ENCODE measurements around the gene CCL27.

DNA sequence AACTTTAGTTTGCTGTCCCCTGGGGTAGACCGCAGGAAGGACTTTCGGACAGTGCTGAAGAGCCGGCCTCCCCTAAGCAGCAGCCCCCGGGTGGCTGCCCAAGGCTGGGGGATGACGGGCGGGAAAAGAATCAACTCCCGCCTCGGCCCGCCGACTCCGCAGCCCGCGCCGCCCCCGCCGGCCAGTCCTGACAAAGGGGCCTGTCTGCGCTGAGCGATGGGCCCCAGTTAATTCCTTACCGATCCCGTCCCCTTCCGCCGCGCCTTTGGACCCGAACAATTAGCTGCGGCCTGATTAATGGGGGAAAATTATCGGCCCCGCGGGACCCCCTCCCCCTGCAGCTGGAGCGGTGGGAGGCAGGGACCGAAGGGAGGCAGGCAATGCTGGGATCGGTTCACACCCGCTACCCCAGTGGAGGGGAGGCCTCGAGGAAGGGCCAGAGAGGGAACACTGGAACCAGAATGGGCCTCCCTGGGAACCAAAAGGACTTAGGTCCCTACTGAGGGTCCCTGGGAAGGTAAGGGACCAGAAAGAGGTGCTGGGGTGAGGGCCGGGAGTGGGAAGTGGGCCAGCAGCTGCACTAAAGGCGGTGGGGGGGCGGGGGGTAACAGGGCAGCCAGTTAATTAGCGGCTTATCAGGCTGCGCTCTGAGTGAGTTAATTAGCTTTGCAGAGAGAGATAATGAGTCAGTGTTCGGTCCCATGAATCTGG, 37.8 kb downstream of the CCL27 start:
- TF ChIP-seq POLR2A (IDR thresholded peaks at IDR 0.05): no peak
- TF ChIP-seq, protein P1, sequence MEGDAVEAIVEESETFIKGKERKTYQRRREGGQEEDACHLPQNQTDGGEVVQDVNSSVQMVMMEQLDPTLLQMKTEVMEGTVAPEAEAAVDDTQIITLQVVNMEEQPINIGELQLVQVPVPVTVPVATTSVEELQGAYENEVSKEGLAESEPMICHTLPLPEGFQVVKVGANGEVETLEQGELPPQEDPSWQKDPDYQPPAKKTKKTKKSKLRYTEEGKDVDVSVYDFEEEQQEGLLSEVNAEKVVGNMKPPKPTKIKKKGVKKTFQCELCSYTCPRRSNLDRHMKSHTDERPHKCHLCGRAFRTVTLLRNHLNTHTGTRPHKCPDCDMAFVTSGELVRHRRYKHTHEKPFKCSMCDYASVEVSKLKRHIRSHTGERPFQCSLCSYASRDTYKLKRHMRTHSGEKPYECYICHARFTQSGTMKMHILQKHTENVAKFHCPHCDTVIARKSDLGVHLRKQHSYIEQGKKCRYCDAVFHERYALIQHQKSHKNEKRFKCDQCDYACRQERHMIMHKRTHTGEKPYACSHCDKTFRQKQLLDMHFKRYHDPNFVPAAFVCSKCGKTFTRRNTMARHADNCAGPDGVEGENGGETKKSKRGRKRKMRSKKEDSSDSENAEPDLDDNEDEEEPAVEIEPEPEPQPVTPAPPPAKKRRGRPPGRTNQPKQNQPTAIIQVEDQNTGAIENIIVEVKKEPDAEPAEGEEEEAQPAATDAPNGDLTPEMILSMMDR (IDR thresholded peaks at IDR 0.05): no peak

Measured in upper lobe of left lung (tissue), 4 donors.